Mesenteric fat pad (tissue), 1 donor: ENCODE measurements around the gene ALG12. TPM values are rescaled to one million over a fixed set of nuclear protein-coding genes. Genes with fewer than 3 reads are reported as not detected.

Experiments used
- DNase-seq: peaks from one replicate; pipeline ENCODE4 v3.0.0-alpha.2; 2020; ENCODE audit warnings: low spot score
- total RNA-seq: library from RNA; stranded (reverse); fragmentation: NEBNext Ultra II Directional; extraction: Animal tissue kit (Norgen Biotek cat#: 25700); gene quantifications from one replicate; pipeline ENCODE4 v1.2.1, GENCODE V29; 2021
- donor health status: DM: yes; HTN: yes; CAD: no.

The ALG12 gene
- total RNA-seq, 1 donor from 2014 or later, result 12.5 TPM

DNA sequence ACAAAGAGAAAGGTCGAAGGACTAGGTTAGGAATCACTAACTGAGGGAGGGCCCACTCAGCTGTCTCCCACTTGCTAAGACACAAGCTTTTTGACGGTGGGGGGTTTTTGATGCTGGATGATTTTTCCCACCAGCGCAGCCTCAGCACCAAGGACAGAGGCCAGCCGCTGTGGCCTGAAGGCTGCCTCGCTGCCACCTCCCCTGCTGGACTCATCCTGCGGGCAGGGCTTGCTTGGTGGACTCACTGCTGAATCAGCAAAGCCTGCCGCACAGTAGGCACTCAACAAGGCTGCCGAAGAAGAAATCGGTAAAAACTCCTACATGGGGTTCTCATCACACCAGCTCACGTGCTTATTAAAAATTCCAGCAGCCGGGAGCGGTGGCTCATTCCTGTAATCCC, 2.6 kb downstream of the ALG12 start:
- no peak for DNase-seq

DNA sequence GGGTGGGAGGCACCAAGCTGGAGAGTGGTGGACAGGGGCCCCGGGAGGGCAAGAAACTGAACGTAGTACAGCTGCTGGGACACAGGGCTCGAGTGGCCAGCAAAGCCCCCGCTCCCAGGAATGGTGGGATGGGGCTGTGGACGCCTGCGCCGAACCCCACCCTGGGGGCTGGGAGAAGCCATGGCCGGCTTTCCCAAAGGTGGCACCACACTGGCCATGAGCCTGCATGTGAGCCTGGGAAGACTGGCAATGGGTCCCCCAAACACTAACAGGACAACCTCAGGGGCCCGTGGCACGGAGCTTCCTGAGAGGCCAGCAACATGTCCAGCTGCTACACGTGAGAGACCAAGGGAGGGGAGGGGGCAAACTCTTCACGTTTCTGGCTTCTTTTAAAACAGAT, 4.0 kb downstream of the ALG12 start:
- no peak for DNase-seq

DNA sequence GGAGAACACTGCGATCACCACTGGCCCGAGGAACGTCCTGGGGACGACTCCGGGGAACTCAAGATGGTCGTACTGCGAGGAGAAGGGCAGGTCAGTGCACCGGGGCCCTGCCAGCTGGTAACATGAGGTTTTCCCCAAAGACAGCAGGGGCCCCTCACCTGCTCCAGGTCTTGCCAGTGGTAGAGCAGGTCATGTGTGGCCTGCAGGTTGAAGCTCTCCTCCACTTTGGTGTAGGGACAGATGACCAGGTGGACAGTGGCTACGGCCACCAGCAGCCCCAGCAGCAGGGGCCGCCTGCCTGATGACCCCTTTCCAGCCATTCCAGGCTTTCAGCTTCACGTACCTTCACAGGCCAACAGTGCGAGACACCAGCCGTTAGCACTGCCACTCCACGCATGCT, 4.8 kb downstream of the ALG12 start:
- DNase-seq, result peak; percentile 82

DNA sequence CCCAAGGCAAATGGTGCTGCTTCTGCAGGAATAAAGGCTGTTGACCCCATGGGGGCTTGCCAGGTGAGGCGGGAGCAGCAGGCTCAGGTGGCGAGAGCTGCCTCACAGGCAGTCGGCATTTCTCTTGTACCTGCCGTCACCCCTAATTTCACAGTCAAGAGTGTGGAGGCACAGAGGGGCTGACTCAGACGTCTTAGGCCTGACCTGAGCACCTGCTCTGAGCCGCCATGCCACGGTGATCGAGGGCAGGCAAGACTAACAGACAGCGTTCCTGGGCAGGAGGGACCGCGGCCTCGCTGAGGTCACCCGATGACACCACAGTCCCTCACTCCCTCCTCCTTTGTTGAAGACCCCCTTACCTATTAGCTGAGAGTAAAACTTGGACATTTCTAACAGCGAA, 5.2 kb downstream of the ALG12 start:
- DNase-seq, result peak; percentile 86

DNA sequence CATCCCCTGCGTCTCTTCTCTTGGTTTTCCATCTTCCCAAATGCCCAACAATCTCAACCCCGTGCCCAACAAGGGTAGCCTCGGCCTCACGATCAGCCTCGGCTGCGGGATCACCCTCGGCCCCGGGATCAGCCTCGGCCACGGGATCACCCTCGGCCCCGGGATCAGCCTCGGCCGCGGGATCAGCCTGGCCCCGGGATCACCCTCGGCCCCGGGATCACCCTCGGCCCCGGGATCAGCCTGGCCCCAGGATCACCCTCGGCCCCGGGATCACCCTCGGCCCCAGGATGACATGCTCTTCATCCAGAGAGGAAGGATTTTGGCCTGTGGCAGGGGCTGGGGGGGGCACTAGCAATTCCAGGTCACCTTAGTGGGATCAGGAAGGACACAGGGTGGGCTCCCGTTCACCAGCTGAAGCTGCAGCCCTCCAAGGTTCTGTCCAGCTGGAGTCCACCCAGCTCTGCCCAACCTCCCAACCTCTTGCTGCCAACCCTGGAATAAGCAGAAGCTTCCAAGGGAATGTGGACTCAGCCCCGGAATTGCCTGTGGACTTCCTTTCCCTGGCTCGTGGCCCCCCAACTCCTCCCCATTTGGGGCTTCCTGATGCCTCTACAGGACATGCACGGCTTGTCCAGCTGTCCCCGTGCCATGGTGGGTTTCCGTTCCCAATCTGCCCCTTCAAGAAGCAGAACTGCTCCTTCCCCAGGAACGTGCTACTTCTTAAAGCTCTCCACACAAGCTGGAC, 6.2 kb downstream of the ALG12 start:
- DNase-seq, result no peak

DNA sequence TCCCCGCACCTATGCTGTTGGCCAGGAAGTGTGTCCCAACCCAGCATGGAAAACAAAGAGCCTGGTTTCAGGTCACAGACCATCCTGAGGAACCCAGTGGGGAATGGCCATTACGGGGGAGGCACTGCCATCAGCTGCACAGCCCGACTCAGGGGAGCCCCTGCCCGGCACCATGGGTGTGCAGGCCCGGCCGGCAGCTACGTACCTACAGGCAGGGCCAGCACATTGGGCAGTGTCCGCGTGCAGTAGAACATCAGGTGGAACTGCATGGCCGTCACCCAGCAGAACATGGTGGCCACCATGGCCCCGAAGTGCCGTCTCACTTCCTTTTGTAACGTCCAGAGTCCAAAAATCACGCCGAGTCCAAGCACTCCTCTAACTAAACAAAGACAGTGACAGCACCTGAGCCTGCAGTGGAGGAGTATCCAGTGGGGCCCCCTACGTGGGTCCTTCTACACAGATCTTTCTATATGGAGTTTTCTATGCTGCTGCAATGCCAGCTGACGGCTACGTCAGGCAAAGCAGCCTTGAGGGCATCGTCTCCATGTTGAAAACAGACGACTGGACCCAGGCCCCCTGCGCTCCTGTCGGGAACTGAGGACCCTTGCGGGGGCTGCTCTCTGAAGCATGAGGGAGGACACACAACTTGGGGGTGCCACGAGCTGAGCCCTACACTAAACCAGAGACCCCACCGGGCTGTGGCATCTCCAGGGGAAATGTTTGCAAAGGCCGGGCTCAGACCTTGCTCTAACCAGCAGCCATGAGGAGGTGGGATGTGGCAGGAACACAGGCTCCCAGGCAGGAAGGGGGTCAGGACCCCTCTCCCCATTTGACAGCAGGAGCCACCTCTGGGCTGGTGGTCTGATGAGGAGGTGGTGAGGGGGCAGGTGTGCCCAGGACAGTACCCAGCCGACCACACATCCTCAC, 7.7 kb downstream of the ALG12 start:
- DNase-seq, result no peak

DNA sequence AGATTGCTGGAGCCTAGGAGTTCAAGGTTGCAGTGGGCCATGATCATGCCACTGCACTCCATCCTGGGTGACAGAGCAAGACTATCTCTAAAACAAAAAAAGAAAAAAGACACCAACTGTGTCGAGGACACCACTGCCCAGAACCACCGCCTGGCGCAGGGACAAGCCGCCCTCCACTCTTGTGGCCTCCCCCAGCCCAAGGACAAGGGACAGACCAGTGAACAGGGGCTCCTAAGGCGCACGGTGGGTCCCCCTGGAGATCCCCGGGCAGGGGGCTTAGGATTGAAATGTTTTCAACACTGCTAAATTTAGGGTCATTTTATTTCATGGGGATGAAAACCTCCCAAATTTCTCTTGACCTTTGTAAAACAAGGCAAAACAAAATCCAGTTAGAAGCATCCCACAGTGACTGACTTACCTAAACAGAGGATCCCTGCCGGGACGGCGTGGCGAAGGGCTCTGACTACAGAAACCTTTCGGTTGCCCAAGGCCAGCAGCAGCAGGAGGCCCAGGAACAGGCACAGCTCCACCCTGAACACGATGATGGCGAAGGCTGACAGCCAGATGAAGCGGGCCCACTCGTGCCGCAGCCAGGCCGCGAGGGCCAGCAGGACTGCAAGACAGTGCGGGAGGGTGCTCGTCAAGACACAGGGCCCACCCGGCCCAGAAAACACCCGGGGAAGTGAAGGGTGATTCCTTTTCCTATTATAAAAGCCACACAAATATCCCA, 8.6 kb downstream of the ALG12 start:
- no peak for DNase-seq

DNA sequence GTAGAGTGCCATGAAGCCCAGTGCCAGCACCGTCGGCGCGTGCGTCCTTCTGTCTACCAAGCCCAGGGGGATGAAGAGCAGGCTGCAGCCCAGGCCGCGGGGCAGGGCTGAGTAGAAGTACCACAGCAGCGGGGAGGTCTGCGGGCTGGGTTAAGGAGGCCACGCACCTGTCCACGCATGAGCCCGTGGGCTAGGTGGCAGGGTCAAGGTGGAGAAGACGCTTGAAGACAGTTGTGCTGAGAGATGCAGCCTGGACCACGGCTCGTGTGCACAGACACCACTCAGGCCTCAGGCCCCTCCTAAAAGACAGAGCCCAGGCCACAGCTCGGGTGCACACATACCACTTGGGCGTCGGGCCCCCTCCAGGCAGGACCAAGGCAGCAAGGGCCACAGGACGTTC, 10.4 kb downstream of the ALG12 start:
- no peak for DNase-seq

DNA sequence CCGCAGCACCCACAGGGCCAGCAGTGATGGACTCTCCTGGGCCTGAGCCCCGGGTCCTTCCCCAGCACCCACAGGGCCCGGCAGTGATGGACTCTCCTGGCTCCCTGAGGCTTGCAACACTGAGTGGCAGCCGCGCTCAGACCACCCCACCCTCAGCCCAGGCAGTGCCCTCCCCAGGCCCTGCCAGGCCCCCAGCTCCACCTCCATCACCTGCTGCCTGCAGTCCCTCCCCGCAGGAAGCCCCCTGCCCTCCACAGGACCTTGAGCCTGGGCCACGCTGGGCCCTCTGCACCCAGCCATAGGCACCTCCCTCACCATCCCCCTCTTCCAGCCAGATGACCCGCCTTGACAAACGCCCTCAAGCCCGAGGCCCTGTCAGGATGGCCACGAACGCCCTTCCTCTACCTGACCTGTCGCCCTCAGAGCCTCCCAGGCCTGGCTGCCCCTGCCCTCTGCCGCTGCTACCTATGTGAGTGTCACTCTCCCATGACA, 11.4 kb downstream of the ALG12 start:
- peak; percentile 82 for DNase-seq

DNA sequence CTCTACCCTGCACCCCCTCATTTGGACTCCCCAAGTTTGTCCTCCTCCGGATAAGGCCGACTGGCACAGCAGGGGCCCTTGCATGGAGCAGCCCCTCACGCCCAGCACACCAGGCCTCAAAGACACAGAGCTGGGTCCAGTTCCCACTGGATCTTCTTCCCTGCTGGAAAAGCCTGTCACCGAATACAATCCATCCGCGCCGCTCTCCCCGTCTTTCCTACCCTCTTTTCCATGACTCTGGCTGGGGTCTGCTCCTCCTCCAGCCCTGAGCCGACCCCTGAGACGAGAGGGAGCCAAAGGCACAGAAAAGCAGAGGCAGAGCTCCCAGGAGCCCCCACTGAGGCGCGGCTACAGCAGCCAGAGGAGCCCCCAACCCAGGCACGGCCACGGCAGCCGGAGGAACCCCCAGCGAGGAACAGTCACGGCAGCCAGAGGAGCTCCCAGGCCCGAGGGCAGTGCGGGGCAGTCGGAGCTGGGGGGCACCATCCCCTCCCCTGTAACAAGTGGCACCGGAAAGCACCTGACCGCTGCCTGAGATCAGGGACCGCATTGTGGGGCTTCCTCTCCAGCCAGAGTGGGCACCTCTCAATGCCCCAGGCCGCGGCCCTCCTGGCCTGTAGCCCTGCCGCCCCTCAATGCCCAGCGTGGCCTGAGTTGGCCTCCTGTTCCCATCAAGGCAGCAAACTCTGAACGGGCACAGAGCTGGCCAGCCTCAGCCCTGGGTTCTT, 12.0 kb downstream of the ALG12 start:
- DNase-seq, result peak; percentile 88

DNA sequence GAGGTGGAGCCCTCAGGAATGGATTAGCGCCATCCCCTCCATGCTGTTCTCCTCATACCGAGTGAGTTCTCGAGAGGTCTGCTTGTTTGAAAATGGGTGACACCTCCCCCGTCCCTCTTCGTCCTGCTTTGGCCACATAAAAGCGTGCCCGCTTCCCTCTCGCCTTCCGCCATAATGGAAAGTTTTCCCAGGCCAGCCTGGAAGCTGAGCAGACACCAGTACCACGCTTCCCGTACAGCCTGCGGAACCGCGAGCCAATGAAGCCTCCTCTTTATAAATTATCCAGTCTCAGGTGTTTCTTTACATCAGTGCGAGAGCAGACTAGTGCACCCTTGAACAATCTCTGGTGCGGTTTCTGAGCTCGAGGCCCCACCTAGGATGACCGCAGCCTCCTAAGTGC, 12.8 kb downstream of the ALG12 start:
- DNase-seq, result no peak

DNA sequence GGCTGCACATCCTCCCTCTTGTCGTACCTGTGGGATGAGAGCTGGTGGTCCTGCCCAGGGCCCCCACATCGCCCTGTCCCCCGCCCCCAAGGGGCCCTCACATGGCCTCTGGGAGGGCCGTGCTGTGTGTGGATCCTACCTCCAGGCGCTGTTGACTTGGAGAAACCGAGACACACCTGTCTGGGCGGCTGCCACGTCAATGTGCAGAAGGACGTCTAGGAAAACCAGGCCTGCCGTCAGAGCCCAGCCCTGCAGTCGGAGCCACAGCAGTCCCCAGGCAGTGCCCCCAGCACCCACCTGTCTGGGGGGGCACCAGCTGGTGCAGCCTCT, 14.2 kb downstream of the ALG12 start:
- no peak for DNase-seq

DNA sequence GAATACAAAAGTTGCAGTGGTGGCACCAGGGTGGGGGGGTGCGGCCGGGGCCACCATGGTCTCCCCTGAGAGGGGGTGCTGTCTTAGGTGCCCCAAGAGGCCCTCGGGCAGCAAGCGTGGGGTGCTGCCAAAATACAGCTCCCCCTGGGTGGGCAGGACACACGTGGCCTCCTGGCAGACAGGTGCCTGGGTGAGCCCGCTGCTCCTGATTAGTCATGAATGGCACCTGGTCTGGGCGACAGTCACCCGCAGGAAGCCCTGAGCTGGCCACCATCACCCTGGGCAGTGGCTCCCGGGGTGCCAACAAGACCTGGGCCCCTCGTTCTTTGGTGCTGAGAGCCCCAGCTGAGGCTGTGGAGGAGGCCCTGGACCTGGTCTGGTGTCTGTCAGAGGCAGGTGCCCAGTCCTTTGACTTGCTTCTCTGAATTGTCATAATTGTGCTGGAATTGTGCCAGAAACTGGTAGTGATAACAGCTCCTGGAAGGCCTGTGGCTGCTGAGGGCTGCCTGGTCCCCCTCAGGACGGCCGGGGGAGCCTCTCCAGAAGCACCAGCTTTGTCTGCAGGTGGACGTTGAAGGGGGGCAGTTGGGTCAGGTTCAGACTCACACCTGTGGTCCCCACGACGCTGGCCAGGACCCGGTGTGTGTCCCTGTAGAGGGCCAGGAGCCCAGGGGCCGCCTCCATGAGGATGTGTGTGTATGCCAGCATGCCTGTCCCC, 14.8 kb downstream of the ALG12 start:
- DNase-seq, result no peak

DNA sequence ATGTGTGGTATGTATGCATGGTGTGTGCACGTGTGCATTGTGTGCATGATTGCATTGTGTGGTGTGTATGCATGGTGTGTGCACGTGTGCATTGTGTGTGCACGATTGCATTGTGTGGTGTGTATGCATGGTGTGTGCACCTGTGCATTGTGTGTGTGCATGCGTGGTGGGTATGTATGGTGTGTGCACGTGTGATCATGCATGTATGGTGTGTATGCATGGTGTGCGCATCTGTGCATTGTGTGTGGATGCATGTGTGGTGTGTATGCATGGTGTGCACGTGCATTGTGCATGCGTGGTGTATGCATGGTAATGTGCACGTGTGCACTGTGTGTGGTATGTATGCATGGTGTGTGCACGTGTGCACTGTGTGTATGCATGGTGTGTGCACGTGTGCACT, 16.8 kb downstream of the ALG12 start:
- DNase-seq, result no peak

DNA sequence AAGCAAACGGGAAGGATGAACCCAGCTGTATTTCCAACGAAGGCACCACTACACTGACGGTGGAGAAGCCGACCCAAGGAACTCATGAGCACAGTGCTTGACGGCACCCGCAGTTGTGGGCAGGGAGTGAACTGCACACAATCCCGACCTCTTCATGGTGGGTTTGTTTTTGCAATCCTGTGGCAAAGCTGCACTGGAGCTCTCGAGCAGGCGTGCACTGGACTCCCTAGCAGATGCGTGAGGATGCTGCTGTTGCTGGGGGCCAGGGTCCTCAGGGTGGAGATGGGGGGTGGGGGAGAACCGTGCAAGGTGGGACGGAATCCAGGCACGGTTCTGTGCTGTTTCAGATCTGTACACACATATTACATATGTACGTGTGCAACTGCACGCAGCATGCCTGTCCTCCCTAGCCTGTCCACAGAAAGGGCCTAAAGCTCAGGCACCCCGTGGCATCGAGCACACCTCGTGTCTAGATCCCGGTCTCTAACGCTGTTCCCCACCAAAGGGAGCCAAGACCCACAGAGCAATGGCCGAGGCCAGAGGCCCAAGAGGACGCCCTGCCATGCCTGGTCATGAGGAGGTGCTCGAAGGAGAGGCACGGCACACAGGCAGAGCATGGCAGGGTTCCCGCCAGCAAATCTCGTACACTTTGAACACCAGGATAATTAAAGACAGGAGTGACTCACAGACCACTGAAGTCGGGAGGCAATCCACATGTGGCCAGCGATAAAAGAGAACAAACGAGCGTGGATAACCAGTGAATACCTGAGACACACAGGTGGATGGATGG, 17.6 kb downstream of the ALG12 start:
- DNase-seq, result no peak

DNA sequence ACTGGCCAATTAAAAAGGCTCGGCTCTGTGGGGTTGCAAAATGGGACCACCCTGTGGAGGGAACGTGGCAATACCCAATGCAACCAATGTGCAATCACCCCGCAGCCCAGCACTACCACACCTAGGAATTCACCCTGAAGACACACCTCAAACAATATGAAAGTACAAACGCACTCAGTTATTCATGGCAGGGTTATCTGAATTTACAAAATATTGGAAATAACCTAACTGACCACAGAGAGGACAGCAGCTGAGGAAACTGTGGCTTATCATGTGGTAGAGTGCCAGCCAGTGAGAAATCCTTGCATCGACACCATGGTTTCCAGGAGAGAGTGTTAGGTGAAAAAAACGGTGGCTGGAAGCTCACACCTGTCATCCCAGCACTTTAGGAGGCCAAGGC, 18.7 kb downstream of the ALG12 start:
- DNase-seq, result no peak

DNA sequence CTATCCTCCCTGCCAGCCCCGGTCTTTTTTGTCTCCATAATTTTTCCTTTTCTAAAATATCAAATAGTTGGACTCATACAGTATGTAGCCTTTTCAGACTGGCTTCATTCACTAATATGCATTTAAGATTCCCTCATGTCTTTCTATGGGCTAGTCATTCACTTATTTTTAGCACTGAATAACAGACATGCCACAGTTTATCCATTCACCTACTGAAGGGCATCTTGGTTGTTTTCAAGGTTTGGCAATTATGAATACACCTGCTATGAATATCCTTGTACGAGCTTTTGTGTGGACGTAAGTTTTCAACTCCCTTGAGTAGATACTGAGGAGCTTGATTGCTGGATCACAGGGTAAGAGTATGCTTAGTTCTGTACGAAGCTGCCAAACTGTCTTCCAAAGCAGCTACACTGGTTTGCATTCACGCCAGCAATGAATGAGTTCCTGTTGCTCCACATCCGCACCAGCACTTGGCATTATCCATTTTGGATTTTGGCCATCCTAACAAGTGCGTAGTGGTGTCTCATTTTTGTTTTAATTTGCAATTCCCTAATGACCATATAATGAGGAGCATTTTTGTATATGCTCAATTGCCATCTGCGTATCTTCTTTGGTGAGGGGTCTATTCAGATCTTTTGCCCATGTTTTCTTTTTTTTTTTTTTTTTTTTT, 21.1 kb downstream of the ALG12 start:
- no peak for DNase-seq

DNA sequence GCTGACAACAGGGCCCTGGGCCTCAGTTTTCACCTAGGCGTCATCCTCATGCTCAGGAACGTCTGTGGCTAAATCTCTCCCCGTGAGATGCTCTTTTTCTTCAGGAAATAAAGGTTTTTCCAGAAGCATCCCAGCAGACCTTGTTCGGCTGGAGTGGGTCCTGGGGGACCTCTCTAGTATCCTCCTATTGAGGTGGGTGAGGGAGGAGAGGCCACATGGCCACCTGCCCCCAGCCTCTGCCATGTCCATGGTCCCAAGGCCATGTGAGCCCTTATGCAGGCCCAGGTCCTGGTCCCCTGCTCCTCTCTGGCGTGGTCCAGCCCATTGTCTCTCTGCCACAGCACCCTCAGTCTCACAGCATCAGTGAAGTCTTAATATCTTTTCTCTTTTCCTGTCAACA, 22.0 kb downstream of the ALG12 start:
- no peak for DNase-seq
